GM23338 (cell line): Measurements from ENCODE around the gene DIAPH3. TPM values are rescaled to one million over a fixed set of nuclear protein-coding genes. Genes with fewer than 3 reads are reported as not detected.
A peak's percentile ranks its signal among the peaks of the same experiment; 100 is the strongest.

Source experiments
- ATAC-seq: fragments of 200-7000 bp; cut with Tn5 transposase; 3 replicates; pipeline ENCODE4 v1.9.1; 2020
- DNase-seq: peaks from one replicate; pipeline ENCODE4 v3.0.0-alpha.2; 2015; ENCODE audit warnings: low spot score
- H2AFZ ChIP-seq: fragments of 200-600 bp; sonication (generic); 2 replicates; pipeline ENCODE4 v1.8.0; 2016; ENCODE audit warnings: antibody characterized with exemption, mild to moderate bottlenecking, moderate library complexity
- H3F3A ChIP-seq: fragments of 200-600 bp; sonication (generic); replicated peaks from 2 replicates; pipeline ENCODE4 v1.8.0; 2017; ENCODE audit warnings: antibody characterized with exemption, mixed run types, low read depth
- H3K27ac ChIP-seq: fragments of 200-600 bp; sonication (generic); 2 replicates; pipeline ENCODE4 v1.6.1; 2016; ENCODE audit warnings: low read depth
- H3K27me3 ChIP-seq: fragments of 200-600 bp; sonication (generic); 2 replicates; pipeline ENCODE4 v1.8.0; 2016; ENCODE audit warnings: mild to moderate bottlenecking, mixed run types, moderate library complexity; ENCODE audit not compliant: insufficient read depth
- H3K36me3 ChIP-seq: fragments of 200-600 bp; sonication (generic); 2 replicates; pipeline ENCODE4 v1.8.0; 2016; ENCODE audit warnings: mild to moderate bottlenecking; ENCODE audit not compliant: insufficient read depth
- H3K4me1 ChIP-seq: fragments of 200-600 bp; sonication (generic); 2 replicates; pipeline ENCODE4 v1.8.0; 2016; ENCODE audit warnings: mild to moderate bottlenecking, moderate library complexity; ENCODE audit not compliant: insufficient read depth
- H3K4me2 ChIP-seq: fragments of 200-600 bp; sonication (generic); 2 replicates; pipeline ENCODE4 v1.7.1; 2017; ENCODE audit warnings: mixed run types
- H3K4me3 ChIP-seq: fragments of 200-600 bp; sonication (generic); 2 replicates; pipeline ENCODE4 v1.6.1; 2016; ENCODE audit warnings: mixed run types
- H3K79me2 ChIP-seq: fragments of 200-600 bp; sonication (generic); replicated peaks from 2 replicates; pipeline ENCODE4 v1.8.0; 2017; ENCODE audit warnings: mild to moderate bottlenecking; ENCODE audit not compliant: insufficient read depth
- H3K9me2 ChIP-seq: fragments of 200-600 bp; sonication (generic); 2 replicates; pipeline ENCODE4 v1.8.0; 2017; ENCODE audit not compliant: insufficient read depth
- H4K20me1 ChIP-seq: fragments of 200-600 bp; sonication (generic); replicated peaks from 2 replicates; pipeline ENCODE4 v1.8.0; 2017; ENCODE audit warnings: mild to moderate bottlenecking; ENCODE audit not compliant: insufficient read depth
- H3K27ac Mint-ChIP-seq: 2 replicates; pipeline ENCODE4 v1.8.0; 2020; ENCODE audit warnings: inconsistent platforms, mild to moderate bottlenecking, moderate library complexity, mixed read lengths
- H3K27me3 Mint-ChIP-seq: 3 replicates; pipeline ENCODE4 v1.8.0; 2022; ENCODE audit warnings: low read depth, mild to moderate bottlenecking, moderate library complexity, mixed read lengths, inconsistent platforms; ENCODE audit not compliant: insufficient read depth, poor library complexity
- H3K36me3 Mint-ChIP-seq: 3 replicates; pipeline ENCODE4 v1.8.0; 2021; ENCODE audit warnings: low read depth, mild to moderate bottlenecking, inconsistent platforms, moderate library complexity, mixed read lengths
- H3K4me1 Mint-ChIP-seq: 3 replicates; pipeline ENCODE4 v1.8.0; 2020; ENCODE audit warnings: mild to moderate bottlenecking, inconsistent platforms, mixed read lengths
- H3K4me3 Mint-ChIP-seq: 3 replicates; pipeline ENCODE4 v1.8.0; 2021; ENCODE audit warnings: moderate library complexity, mild to moderate bottlenecking, inconsistent platforms, mixed read lengths
- H3K9me3 Mint-ChIP-seq: 3 replicates; pipeline ENCODE4 v1.8.0; 2020; ENCODE audit warnings: moderate library complexity, mild to moderate bottlenecking, inconsistent platforms, mixed read lengths
- CREB1 ChIP-seq: fragments of 250-450 bp; sonication (Bioruptor Pico); IDR thresholded peaks from 2 replicates; pipeline ENCODE4 v1.5.0; 2020; ENCODE audit warnings: low read depth, mild to moderate bottlenecking, moderate library complexity
- EZH2 ChIP-seq: fragments of 200-600 bp; sonication (generic); IDR thresholded peaks from one replicate; pipeline ENCODE4 v1.8.0; 2017; ENCODE audit warnings: antibody characterized with exemption, mild to moderate bottlenecking, low read depth; ENCODE audit not compliant: unreplicated experiment
- EZH2phosphoT487 ChIP-seq: fragments of 200-600 bp; sonication (generic); IDR thresholded peaks from one replicate; pipeline ENCODE4 v1.8.1; 2018; ENCODE audit warnings: antibody characterized with exemption; ENCODE audit not compliant: unreplicated experiment
- JUNB ChIP-seq: IDR thresholded peaks from one replicate; pipeline ENCODE4 v1.6.1; 2016; ENCODE audit warnings: antibody characterized with exemption; ENCODE audit not compliant: unreplicated experiment
- NANOG ChIP-seq: IDR thresholded peaks from 2 replicates; pipeline ENCODE4 v1.6.1; 2016; ENCODE audit warnings: antibody characterized with exemption, borderline replicate concordance
- POLR2AphosphoS5 ChIP-seq: IDR thresholded peaks from 2 replicates; pipeline ENCODE4 v1.6.1; 2016; ENCODE audit warnings: antibody characterized with exemption, low read depth
- STAT1 ChIP-seq: IDR thresholded peaks from one replicate; pipeline ENCODE4 v1.6.1; 2016; ENCODE audit warnings: antibody characterized with exemption; ENCODE audit not compliant: unreplicated experiment
- ZNF114 ChIP-seq: fragments of 250-450 bp; sonication (Bioruptor Pico); IDR thresholded peaks from 2 replicates; pipeline ENCODE4 v1.5.0; 2020; ENCODE audit warnings: mild to moderate bottlenecking, moderate library complexity
- ZNF331 ChIP-seq: fragments of 250-450 bp; sonication (Bioruptor Pico); IDR thresholded peaks from 2 replicates; pipeline ENCODE4 v1.5.0; 2020; ENCODE audit warnings: low read depth, mild to moderate bottlenecking, moderate library complexity
- polyA plus RNA-seq: library from polyadenylated mRNA; unstranded; fragments of >200 nt; fragmentation: Nextera tagmentation; extraction: Ambion mirVana; gene quantifications from 2 replicates; pipeline ENCODE4 v1.2.1, GENCODE V29; 2016
- total RNA-seq: library from RNA; depleted of rRNA; stranded (reverse); fragments of >200 nt; shearing (Covaris generic); gene quantifications from 2 replicates; pipeline ENCODE4 v1.2.3, GENCODE V29; 2014
- TF ChIP-seq, protein P1 (sequence below): IDR thresholded peaks from one replicate; pipeline ENCODE4 v1.6.1; 2018; ENCODE audit warnings: antibody characterized with exemption; ENCODE audit not compliant: unreplicated experiment
- TF ChIP-seq, protein P2 (sequence below): IDR thresholded peaks from 2 replicates; pipeline ENCODE4 v1.6.1; 2016; ENCODE audit warnings: antibody characterized with exemption
- TF ChIP-seq, protein P3 (sequence below): fragments of 250-450 bp; sonication (Bioruptor Pico); IDR thresholded peaks from 2 replicates; pipeline ENCODE4 v1.5.0; 2020; ENCODE audit warnings: mild to moderate bottlenecking, moderate library complexity

Gene DIAPH3
- total and polyA plus RNA-seq, 2 experiments from 2014 or later: 23.4 to 30.2 TPM

DNA sequence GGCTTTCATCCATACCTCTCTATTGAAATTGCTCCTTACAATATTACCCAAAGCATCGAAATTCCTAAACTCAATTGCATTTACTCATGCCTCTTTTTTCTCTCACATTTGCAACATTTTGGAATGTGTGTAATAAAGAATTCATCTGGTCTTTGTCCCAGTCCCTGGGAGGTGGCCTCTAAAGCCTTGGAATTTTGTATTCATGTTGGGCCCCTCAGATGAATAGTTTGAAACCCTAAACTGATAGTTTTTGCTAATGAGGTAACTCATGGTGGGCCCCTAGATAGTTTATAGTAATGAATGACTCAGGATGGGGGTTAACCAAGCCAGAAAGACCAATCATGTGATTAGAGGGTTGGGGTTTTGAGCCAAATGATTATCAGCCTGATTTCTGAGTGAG is 490.4 kb downstream of the DIAPH3 start:
- Histone ChIP-seq H3K79me2 (no peaks in the 10 kb centered on the region), H2AFZ (no peak overlapping the region), H3K4me3 (no peak overlapping the region), H3K4me2 (0 out of 2 replicates have a peak overlapping the region, but pooled peaks have one; percentile 14), H3K36me3 (no peaks in the 10 kb centered on the region), H3F3A (no peaks in the 10 kb centered on the region), H3K27me3 (no peaks in the 10 kb centered on the region), H3K27ac (0 out of 2 replicates have a peak overlapping the region, but pooled peaks have one; percentile 10), H3K9me2 (no peaks in the 10 kb centered on the region; the same call in 1 of the 2 replicates), H4K20me1 (no peaks in the 10 kb centered on the region), H3K4me1 (peaks cover 33% of the 10 kb centered on the region)
- no peaks in the 10 kb centered on the region for H3K27me3 Mint-ChIP-seq
- H3K9me3 Mint-ChIP-seq: no peaks in the 10 kb centered on the region; the same call in 2 of the 3 replicates
- no peak for TF ChIP-seq ZNF331 (CRISPR knock-in tag)
- no peak for TF ChIP-seq ZNF114 (CRISPR knock-in tag)
- TF ChIP-seq, protein P1, sequence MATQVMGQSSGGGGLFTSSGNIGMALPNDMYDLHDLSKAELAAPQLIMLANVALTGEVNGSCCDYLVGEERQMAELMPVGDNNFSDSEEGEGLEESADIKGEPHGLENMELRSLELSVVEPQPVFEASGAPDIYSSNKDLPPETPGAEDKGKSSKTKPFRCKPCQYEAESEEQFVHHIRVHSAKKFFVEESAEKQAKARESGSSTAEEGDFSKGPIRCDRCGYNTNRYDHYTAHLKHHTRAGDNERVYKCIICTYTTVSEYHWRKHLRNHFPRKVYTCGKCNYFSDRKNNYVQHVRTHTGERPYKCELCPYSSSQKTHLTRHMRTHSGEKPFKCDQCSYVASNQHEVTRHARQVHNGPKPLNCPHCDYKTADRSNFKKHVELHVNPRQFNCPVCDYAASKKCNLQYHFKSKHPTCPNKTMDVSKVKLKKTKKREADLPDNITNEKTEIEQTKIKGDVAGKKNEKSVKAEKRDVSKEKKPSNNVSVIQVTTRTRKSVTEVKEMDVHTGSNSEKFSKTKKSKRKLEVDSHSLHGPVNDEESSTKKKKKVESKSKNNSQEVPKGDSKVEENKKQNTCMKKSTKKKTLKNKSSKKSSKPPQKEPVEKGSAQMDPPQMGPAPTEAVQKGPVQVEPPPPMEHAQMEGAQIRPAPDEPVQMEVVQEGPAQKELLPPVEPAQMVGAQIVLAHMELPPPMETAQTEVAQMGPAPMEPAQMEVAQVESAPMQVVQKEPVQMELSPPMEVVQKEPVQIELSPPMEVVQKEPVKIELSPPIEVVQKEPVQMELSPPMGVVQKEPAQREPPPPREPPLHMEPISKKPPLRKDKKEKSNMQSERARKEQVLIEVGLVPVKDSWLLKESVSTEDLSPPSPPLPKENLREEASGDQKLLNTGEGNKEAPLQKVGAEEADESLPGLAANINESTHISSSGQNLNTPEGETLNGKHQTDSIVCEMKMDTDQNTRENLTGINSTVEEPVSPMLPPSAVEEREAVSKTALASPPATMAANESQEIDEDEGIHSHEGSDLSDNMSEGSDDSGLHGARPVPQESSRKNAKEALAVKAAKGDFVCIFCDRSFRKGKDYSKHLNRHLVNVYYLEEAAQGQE: no peak
- TF ChIP-seq, protein P2, sequence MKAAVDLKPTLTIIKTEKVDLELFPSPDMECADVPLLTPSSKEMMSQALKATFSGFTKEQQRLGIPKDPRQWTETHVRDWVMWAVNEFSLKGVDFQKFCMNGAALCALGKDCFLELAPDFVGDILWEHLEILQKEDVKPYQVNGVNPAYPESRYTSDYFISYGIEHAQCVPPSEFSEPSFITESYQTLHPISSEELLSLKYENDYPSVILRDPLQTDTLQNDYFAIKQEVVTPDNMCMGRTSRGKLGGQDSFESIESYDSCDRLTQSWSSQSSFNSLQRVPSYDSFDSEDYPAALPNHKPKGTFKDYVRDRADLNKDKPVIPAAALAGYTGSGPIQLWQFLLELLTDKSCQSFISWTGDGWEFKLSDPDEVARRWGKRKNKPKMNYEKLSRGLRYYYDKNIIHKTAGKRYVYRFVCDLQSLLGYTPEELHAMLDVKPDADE: no peak
- no peak for TF ChIP-seq JUNB
- TF ChIP-seq, protein P3, sequence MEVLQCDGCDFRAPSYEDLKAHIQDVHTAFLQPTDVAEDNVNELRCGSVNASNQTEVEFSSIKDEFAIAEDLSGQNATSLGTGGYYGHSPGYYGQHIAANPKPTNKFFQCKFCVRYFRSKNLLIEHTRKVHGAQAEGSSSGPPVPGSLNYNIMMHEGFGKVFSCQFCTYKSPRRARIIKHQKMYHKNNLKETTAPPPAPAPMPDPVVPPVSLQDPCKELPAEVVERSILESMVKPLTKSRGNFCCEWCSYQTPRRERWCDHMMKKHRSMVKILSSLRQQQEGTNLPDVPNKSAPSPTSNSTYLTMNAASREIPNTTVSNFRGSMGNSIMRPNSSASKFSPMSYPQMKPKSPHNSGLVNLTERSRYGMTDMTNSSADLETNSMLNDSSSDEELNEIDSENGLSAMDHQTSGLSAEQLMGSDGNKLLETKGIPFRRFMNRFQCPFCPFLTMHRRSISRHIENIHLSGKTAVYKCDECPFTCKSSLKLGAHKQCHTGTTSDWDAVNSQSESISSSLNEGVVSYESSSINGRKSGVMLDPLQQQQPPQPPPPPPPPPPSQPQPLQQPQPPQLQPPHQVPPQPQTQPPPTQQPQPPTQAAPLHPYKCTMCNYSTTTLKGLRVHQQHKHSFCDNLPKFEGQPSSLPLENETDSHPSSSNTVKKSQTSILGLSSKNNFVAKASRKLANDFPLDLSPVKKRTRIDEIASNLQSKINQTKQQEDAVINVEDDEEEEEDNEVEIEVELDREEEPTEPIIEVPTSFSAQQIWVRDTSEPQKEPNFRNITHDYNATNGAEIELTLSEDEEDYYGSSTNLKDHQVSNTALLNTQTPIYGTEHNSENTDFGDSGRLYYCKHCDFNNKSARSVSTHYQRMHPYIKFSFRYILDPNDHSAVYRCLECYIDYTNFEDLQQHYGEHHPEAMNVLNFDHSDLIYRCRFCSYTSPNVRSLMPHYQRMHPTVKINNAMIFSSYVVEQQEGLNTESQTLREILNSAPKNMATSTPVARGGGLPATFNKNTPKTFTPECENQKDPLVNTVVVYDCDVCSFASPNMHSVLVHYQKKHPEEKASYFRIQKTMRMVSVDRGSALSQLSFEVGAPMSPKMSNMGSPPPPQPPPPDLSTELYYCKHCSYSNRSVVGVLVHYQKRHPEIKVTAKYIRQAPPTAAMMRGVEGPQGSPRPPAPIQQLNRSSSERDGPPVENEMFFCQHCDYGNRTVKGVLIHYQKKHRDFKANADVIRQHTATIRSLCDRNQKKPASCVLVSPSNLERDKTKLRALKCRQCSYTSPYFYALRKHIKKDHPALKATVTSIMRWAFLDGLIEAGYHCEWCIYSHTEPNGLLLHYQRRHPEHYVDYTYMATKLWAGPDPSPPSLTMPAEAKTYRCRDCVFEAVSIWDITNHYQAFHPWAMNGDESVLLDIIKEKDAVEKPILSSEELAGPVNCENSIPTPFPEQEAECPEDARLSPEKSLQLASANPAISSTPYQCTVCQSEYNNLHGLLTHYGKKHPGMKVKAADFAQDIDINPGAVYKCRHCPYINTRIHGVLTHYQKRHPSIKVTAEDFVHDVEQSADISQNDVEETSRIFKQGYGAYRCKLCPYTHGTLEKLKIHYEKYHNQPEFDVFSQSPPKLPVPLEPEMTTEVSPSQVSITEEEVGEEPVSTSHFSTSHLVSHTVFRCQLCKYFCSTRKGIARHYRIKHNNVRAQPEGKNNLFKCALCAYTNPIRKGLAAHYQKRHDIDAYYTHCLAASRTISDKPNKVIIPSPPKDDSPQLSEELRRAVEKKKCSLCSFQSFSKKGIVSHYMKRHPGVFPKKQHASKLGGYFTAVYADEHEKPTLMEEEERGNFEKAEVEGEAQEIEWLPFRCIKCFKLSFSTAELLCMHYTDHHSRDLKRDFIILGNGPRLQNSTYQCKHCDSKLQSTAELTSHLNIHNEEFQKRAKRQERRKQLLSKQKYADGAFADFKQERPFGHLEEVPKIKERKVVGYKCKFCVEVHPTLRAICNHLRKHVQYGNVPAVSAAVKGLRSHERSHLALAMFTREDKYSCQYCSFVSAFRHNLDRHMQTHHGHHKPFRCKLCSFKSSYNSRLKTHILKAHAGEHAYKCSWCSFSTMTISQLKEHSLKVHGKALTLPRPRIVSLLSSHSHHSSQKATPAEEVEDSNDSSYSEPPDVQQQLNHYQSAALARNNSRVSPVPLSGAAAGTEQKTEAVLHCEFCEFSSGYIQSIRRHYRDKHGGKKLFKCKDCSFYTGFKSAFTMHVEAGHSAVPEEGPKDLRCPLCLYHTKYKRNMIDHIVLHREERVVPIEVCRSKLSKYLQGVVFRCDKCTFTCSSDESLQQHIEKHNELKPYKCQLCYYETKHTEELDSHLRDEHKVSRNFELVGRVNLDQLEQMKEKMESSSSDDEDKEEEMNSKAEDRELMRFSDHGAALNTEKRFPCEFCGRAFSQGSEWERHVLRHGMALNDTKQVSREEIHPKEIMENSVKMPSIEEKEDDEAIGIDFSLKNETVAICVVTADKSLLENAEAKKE (CRISPR knock-in tag): no peak
- TF ChIP-seq NANOG: no peak
- TF ChIP-seq STAT1: no peak
- TF ChIP-seq CREB1 (CRISPR knock-in tag): no peak
- no peak for TF ChIP-seq EZH2phosphoT487
- TF ChIP-seq EZH2: no peak
- no peak for TF ChIP-seq POLR2AphosphoS5
- no peak for ATAC-seq
- H3K36me3 Mint-ChIP-seq: peaks cover 5% of the 10 kb centered on the region; the same call in 2 of the 3 replicates
- H3K4me1 Mint-ChIP-seq: peaks cover 30% of the 10 kb centered on the region
- H3K27ac Mint-ChIP-seq: peak overlapping the region; percentile 8; the same call in 1 of the 2 replicates
- DNase-seq: no peak
- no peak overlapping the region for H3K4me3 Mint-ChIP-seq
